Measurements from ENCODE around the gene UCP2.

DNA sequence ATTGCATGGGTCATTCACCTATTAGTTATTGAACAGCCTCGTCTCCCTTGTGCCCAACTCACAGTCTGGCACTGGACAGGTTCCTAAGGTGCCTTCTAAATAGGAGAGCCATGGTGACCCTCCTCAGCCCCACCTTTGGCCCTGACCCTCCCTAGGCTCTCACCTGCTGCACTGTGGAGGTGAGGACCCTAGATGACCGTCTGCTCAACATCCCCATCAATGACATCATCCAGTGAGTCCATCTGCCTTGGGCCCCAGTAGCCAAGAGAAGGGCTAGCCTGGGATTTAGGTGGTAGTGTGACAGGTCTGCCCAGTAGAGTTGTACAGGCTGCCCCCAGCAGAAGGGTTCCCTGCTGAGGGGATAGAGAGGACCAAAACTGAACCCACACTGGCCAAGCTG lies 13.6 kb downstream of the UCP2 start:
- TF ChIP-seq IRF2 (CRISPR knock-in tag; IDR thresholded peaks at IDR 0.05; ENCODE audit: borderline replicate concordance, low read depth) (no peak), ESRRA (CRISPR knock-in tag; IDR thresholded peaks at IDR 0.05; ENCODE audit: borderline replicate concordance) (no peak)
- TF ChIP-seq, protein P1, sequence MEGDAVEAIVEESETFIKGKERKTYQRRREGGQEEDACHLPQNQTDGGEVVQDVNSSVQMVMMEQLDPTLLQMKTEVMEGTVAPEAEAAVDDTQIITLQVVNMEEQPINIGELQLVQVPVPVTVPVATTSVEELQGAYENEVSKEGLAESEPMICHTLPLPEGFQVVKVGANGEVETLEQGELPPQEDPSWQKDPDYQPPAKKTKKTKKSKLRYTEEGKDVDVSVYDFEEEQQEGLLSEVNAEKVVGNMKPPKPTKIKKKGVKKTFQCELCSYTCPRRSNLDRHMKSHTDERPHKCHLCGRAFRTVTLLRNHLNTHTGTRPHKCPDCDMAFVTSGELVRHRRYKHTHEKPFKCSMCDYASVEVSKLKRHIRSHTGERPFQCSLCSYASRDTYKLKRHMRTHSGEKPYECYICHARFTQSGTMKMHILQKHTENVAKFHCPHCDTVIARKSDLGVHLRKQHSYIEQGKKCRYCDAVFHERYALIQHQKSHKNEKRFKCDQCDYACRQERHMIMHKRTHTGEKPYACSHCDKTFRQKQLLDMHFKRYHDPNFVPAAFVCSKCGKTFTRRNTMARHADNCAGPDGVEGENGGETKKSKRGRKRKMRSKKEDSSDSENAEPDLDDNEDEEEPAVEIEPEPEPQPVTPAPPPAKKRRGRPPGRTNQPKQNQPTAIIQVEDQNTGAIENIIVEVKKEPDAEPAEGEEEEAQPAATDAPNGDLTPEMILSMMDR (IDR thresholded peaks at IDR 0.05): no peak

All from WTC11 (cell line).